Smooth muscle cell of the coronary artery (primary cell): Measurements from ENCODE around the gene TRDMT1. TPM values are rescaled to one million over a fixed set of nuclear protein-coding genes. Genes with fewer than 3 reads are reported as not detected.

Experiments used
- total RNA-seq: library from RNA; depleted of rRNA; stranded (reverse); fragments of >200 nt; gene quantifications from 2 replicates; pipeline ENCODE4 v1.2.3, GENCODE V29; 2014; ENCODE audit warnings: low replicate concordance

The TRDMT1 gene
- total RNA-seq: 4.4 and 4.6 TPM in 2 replicates

GRCh38 chr10:17200912-17201793 is at the start of gene TRDMT1:
Gene TRDMT1, minus strand, starts transcription at chr10:17201672. Its CDS starts 38 bp downstream, at chr10:17201634.

GRCh38 chr10:17228091-17229015 is 26.9 kb upstream of the TRDMT1 start, which contains the start of gene VIM:
Gene VIM, plus strand, starts transcription at chr10:17228241. Its CDS starts 1,182 bp downstream, at chr10:17229423.

GRCh38 chr10:17129741-17130140 is 71.7 kb downstream of the TRDMT1 start, which contains the start of gene CUBN:
Gene CUBN, minus strand, starts transcription at chr10:17129811. Its CDS starts 46 bp downstream, at chr10:17129765.

Other genes starting within 250 kb of the TRDMT1 start
- gene CUBN, start 71.9 kb downstream of the TRDMT1 start, total RNA-seq: 0.68 and 3.4 TPM in 2 replicates
- 4,768 and 5,740 TPM in 2 replicates for gene VIM, start 26.6 kb upstream of the TRDMT1 start, total RNA-seq